Measurements from ENCODE around the gene SLC7A1. TPM values are rescaled to one million over a fixed set of nuclear protein-coding genes. Genes with fewer than 3 reads are reported as not detected.

Gene SLC7A1
- total RNA-seq, 1 donor from 2014 or later, result 15.7 TPM

- DNase-seq (ENCODE audit: missing footprints) (no peak), ATAC-seq (no peak)
- intact Hi-C loops (cut with DNase I), result no loop called here
These were observed 57.5 kb downstream of the SLC7A1 start for GRCh38 chr13:29537736-29538651.

GRCh38 chr13:29536853-29537252, 58.6 kb downstream of the SLC7A1 start:
- intact Hi-C loops (cut with DNase I), result no loop called here
- no peak for DNase-seq (ENCODE audit: missing footprints)

GRCh38 chr13:29535663-29536655, 59.5 kb downstream of the SLC7A1 start:
- DNase-seq (ENCODE audit: missing footprints) (no peak), ATAC-seq (no peak)
- intact Hi-C loops (cut with DNase I), result no loop called here

More at GRCh38 chr13:29536853-29537252, 58.6 kb downstream of the SLC7A1 start:
- no peak for ATAC-seq

GRCh38 chr13:29534083-29534482, 61.4 kb downstream of the SLC7A1 start:
- intact Hi-C loops (cut with DNase I), result no loop called here
- DNase-seq (ENCODE audit: missing footprints) (no peak), ATAC-seq (no peak)

GRCh38 chr13:29532821-29533220, 62.7 kb downstream of the SLC7A1 start:
- DNase-seq (ENCODE audit: missing footprints) (no peak), ATAC-seq (no peak)
- intact Hi-C loops (cut with DNase I), result no loop called here

- intact Hi-C loops (cut with DNase I), result no loop called here
- no peak for DNase-seq (ENCODE audit: missing footprints)
- no peak for ATAC-seq
These were observed 63.4 kb downstream of the SLC7A1 start for GRCh38 chr13:29532116-29532515.

GRCh38 chr13:29530901-29531300, 64.6 kb downstream of the SLC7A1 start:
- DNase-seq (ENCODE audit: missing footprints) (no peak), ATAC-seq (no peak)
- intact Hi-C loops (cut with DNase I), result no loop called here

- DNase-seq (ENCODE audit: missing footprints) (no peak), ATAC-seq (no peak)
- intact Hi-C loops (cut with DNase I), result no loop called here
These were observed 65.7 kb downstream of the SLC7A1 start for GRCh38 chr13:29529754-29530153.

- no peak for DNase-seq (ENCODE audit: missing footprints)
- ATAC-seq, result no peak
- intact Hi-C loops (cut with DNase I), result no loop called here
These were observed 67.6 kb downstream of the SLC7A1 start for GRCh38 chr13:29527916-29528315.

- no peak for ATAC-seq
- no peak for DNase-seq (ENCODE audit: missing footprints)
- intact Hi-C loops (cut with DNase I), result no loop called here
These were observed 68.0 kb downstream of the SLC7A1 start for GRCh38 chr13:29527511-29527910.

GRCh38 chr13:29526741-29527140, 68.7 kb downstream of the SLC7A1 start:
- no peak for DNase-seq (ENCODE audit: missing footprints)
- ATAC-seq, result no peak
- intact Hi-C loops (cut with DNase I), result no loop called here

GRCh38 chr13:29525757-29526156, 69.7 kb downstream of the SLC7A1 start:
- DNase-seq (ENCODE audit: missing footprints), result no peak
- intact Hi-C loops (cut with DNase I), result no loop called here
- ATAC-seq, result no peak

- DNase-seq (ENCODE audit: missing footprints), result no peak
- ATAC-seq, result no peak
- intact Hi-C loops (cut with DNase I), result no loop called here
These were observed 70.8 kb downstream of the SLC7A1 start for GRCh38 chr13:29524641-29525040.

- DNase-seq (ENCODE audit: missing footprints) (peak; percentile 90), ATAC-seq (peak; percentile 79)
- intact Hi-C loops (cut with DNase I), result no loop called here
These were observed 71.3 kb downstream of the SLC7A1 start for GRCh38 chr13:29524176-29524575.

- ATAC-seq (peak; percentile 86), DNase-seq (ENCODE audit: missing footprints) (no peak)
- intact Hi-C loops (cut with DNase I), result no loop called here
These were observed 72.1 kb downstream of the SLC7A1 start for GRCh38 chr13:29523199-29523961.

GRCh38 chr13:29522044-29522685, 73.3 kb downstream of the SLC7A1 start:
- ATAC-seq, result peak; percentile 37
- intact Hi-C loops (cut with DNase I), result no loop called here
- no peak for DNase-seq (ENCODE audit: missing footprints)

GRCh38 chr13:29521336-29521735, 74.2 kb downstream of the SLC7A1 start:
- DNase-seq (ENCODE audit: missing footprints) (no peak), ATAC-seq (no peak)
- intact Hi-C loops (cut with DNase I), result no loop called here

- ATAC-seq, result no peak
- DNase-seq (ENCODE audit: missing footprints), result no peak
- intact Hi-C loops (cut with DNase I), result no loop called here
These were observed 74.8 kb downstream of the SLC7A1 start for GRCh38 chr13:29520671-29521070.

All from Right ventricle myocardium inferior (tissue), 1 donor.